H9 (cell line): ENCODE data around the gene OR2S2. TPM values are rescaled to one million over a fixed set of nuclear protein-coding genes. Genes with fewer than 3 reads are reported as not detected.
A peak's percentile ranks its signal among the peaks of the same experiment; 100 is the strongest.

Experiments
- DNase-seq: peaks from one replicate; pipeline ENCODE4 v3.0.0-alpha.2; 2017
- H2AFZ ChIP-seq: one replicate; pipeline ENCODE4 v1.6.1; 2013; ENCODE audit warnings: mild to moderate bottlenecking, low read length, control low read depth, moderate library complexity
- H2AK5ac ChIP-seq: 2 replicates; pipeline ENCODE4 v1.6.1; 2013; ENCODE audit warnings: low read length, control low read depth, mixed read lengths; ENCODE audit not compliant: insufficient read length
- H2BK120ac ChIP-seq: one replicate; pipeline ENCODE4 v1.6.1; 2013; ENCODE audit warnings: low read depth, mild to moderate bottlenecking, low read length, control low read depth, inconsistent platforms; ENCODE audit not compliant: poor library complexity, severe bottlenecking
- H2BK12ac ChIP-seq: 2 replicates; pipeline ENCODE4 v1.6.1; 2013; ENCODE audit warnings: low read length, control low read depth, mixed read lengths, low read depth; ENCODE audit not compliant: insufficient read length
- H2BK15ac ChIP-seq: 2 replicates; pipeline ENCODE4 v1.6.1; 2013; ENCODE audit warnings: low read depth, low read length, control low read depth
- H2BK20ac ChIP-seq: one replicate; pipeline ENCODE4 v1.6.1; 2013; ENCODE audit warnings: low read depth, mild to moderate bottlenecking, low read length, control low read depth, inconsistent platforms; ENCODE audit not compliant: poor library complexity, severe bottlenecking
- H2BK5ac ChIP-seq: 2 replicates; pipeline ENCODE4 v1.6.1; 2013; ENCODE audit warnings: low read length, control low read depth, mixed read lengths; ENCODE audit not compliant: insufficient read length
- H3K14ac ChIP-seq: 2 replicates; pipeline ENCODE4 v1.6.1; 2013; ENCODE audit warnings: low read length, control low read depth; ENCODE audit not compliant: insufficient read depth
- H3K18ac ChIP-seq: 2 replicates; pipeline ENCODE4 v1.6.1; 2013; ENCODE audit warnings: low read depth, mild to moderate bottlenecking, mixed read lengths, low read length, control low read depth; ENCODE audit not compliant: insufficient read length
- H3K23ac ChIP-seq: 2 replicates; pipeline ENCODE4 v1.6.1; 2013; ENCODE audit warnings: low read length, control low read depth, mixed read lengths, low read depth; ENCODE audit not compliant: insufficient read length
- H3K23me2 ChIP-seq: 2 replicates; pipeline ENCODE4 v1.6.1; 2013; ENCODE audit warnings: low read depth, mild to moderate bottlenecking, mixed read lengths, low read length, control low read depth; ENCODE audit not compliant: insufficient read length, poor library complexity, severe bottlenecking
- H3K27ac ChIP-seq: 2 replicates; pipeline ENCODE4 v1.5.1; 2013; ENCODE audit warnings: low read length, control low read depth, mixed read lengths, low read depth; ENCODE audit not compliant: insufficient read length
- H3K27me3 ChIP-seq: 2 replicates; pipeline ENCODE4 v1.6.1; 2013; ENCODE audit warnings: low read length, control low read depth, inconsistent platforms; ENCODE audit not compliant: insufficient read depth
- H3K4ac ChIP-seq: 2 replicates; pipeline ENCODE4 v1.6.1; 2013; ENCODE audit warnings: low read depth, mild to moderate bottlenecking, control low read depth, inconsistent platforms, low read length, moderate library complexity
- H3K4me1 ChIP-seq: 2 replicates; pipeline ENCODE4 v1.6.1; 2013; ENCODE audit warnings: low read length, control low read depth, inconsistent platforms; ENCODE audit not compliant: insufficient read depth
- H3K4me2 ChIP-seq: 2 replicates; pipeline ENCODE4 v1.6.1; 2013; ENCODE audit warnings: low read length, control low read depth, mixed read lengths; ENCODE audit not compliant: insufficient read length, insufficient read depth
- H3K56ac ChIP-seq: 2 replicates; pipeline ENCODE4 v1.6.1; 2013; ENCODE audit warnings: low read depth, mild to moderate bottlenecking, mixed read lengths, low read length, control low read depth; ENCODE audit not compliant: insufficient read length
- H3K79me1 ChIP-seq: 2 replicates; pipeline ENCODE4 v1.6.1; 2013; ENCODE audit warnings: low read depth, mild to moderate bottlenecking, moderate library complexity, low read length, control low read depth, inconsistent platforms; ENCODE audit not compliant: insufficient read depth, poor library complexity, severe bottlenecking
- H3K79me2 ChIP-seq: 2 replicates; pipeline ENCODE4 v1.6.1; 2013; ENCODE audit warnings: low read length, control low read depth, inconsistent platforms; ENCODE audit not compliant: insufficient read depth
- H3K9ac ChIP-seq: 2 replicates; pipeline ENCODE4 v1.6.1; 2013; ENCODE audit warnings: low read length, control low read depth, mixed read lengths; ENCODE audit not compliant: insufficient read length; ENCODE audit errors: extremely low read depth
- H3K9me3 ChIP-seq: one replicate; pipeline ENCODE4 v1.6.1; 2013; ENCODE audit warnings: low read depth, low read length, inconsistent platforms; ENCODE audit not compliant: control insufficient read depth
- H3T11ph ChIP-seq: one replicate; pipeline ENCODE4 v1.6.1; 2013; ENCODE audit warnings: mild to moderate bottlenecking, low read length, control low read depth, inconsistent platforms
- H4K20me1 ChIP-seq: one replicate; pipeline ENCODE4 v1.6.1; 2013; ENCODE audit not compliant: control insufficient read depth, insufficient read length, insufficient read depth
- H4K5ac ChIP-seq: 2 replicates; pipeline ENCODE4 v1.6.1; 2013; ENCODE audit warnings: low read depth, mild to moderate bottlenecking, mixed read lengths, low read length, control low read depth; ENCODE audit not compliant: insufficient read length
- H4K8ac ChIP-seq: replicated peaks from 2 replicates; pipeline ENCODE4 v1.6.1; 2013; ENCODE audit warnings: low read length, control low read depth, mixed read lengths, low read depth; ENCODE audit not compliant: insufficient read length
- H4K91ac ChIP-seq: 2 replicates; pipeline ENCODE4 v1.6.1; 2013; ENCODE audit warnings: low read depth, mild to moderate bottlenecking, moderate library complexity, mixed read lengths, low read length, control low read depth; ENCODE audit not compliant: insufficient read length
- H3K27ac Mint-ChIP-seq, 3 experiments: 2 replicates in 2 of 3; 3 replicates in 1 of 3; pipeline ENCODE4 v1.8.0; 2020 to 2021; ENCODE audit warnings: mixed read lengths in 3 of 3, mild to moderate bottlenecking in 1 of 3, moderate library complexity in 1 of 3
- H3K27me3 Mint-ChIP-seq: 2 replicates; pipeline ENCODE4 v1.8.0; 2021; ENCODE audit warnings: low read depth, mild to moderate bottlenecking, moderate library complexity, mixed read lengths
- H3K36me3 Mint-ChIP-seq, 3 experiments: 2 replicates in 2 of 3; 3 replicates in 1 of 3; pipeline ENCODE4 v1.8.0; 2020 to 2021; ENCODE audit warnings: low read depth in 3 of 3, mixed read lengths in 3 of 3; ENCODE audit not compliant: insufficient read depth in 1 of 3
- H3K4me1 Mint-ChIP-seq, 2 experiments: 2 replicates each; pipeline ENCODE4 v1.8.0; 2020; ENCODE audit warnings: mixed read lengths in 2 of 2
- H3K4me3 Mint-ChIP-seq, 2 experiments: 2 replicates in 1 of 2; 3 replicates in 1 of 2; pipeline ENCODE4 v1.8.0; 2020 to 2021; ENCODE audit warnings: mild to moderate bottlenecking in 2 of 2, mixed read lengths in 2 of 2, moderate library complexity in 1 of 2
- H3K9me3 Mint-ChIP-seq, 2 experiments: 2 replicates in 1 of 2; 3 replicates in 1 of 2; pipeline ENCODE4 v1.8.0; 2020; ENCODE audit warnings: mild to moderate bottlenecking in 2 of 2, mixed read lengths in 2 of 2, moderate library complexity in 1 of 2
- WGBS: extraction: QIAGEN DNeasy Blood & Tissue Kit; methylation state at CpG from one replicate; pipeline ENCODE4 v1.1.7; 2013; ENCODE audit warnings: missing lambda C conversion rate, low lambda C conversion rate, mixed read lengths; ENCODE audit not compliant: insufficient read length; ENCODE audit errors: extremely low coverage; 5-methylcytosine and 5-hydroxymethylcytosine counted together
- total RNA-seq: library from RNA; stranded (reverse); gene quantifications from 2 replicates; pipeline ENCODE4 v1.2.1, GENCODE V29; 2021
- TF ChIP-seq, protein P1 (sequence below): fragments of 200-600 bp; sonication (generic); conservative IDR thresholded peaks from 3 replicates; pipeline ENCODE4 v1.8.0; 2021; ENCODE audit warnings: antibody characterized with exemption, mild to moderate bottlenecking

OR2S2 gene
- total RNA-seq, 1 experiment from 2014 or later = not detected

DNA sequence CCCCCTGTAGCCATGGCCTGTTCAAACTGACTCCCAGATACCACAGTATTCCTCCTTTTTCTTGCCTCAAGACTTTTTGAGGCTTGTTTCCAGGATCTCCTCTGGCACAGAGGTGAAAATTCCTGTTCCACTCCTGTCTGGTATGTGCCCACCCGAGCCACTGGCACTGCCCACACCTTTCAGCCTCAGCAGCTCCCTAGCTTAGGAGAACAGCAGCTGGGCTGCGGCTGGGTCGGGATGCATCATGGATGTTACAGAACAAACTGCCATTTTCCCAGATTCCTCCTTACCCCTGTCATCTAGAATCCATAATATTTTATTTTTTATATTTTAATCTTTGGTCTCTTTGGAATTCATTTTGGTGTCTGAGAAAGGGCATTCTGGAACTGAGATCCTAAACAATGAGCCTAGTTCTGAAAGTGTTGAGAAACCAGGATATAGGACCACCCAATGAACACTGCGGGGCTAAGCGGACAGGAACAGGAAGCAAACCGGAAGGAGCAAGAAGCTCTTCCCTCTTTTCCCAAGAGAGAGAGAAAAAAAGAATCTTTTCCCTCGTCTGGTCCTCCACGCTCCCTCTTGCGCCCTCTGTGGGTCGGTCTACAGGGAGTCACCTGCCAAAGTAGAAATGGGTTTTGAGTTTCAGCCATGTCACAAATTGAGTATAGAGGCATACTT lies 12.5 kb downstream of the OR2S2 start:
- no peak overlapping the region for H2BK120ac ChIP-seq
- no peak overlapping the region for H2BK15ac ChIP-seq
- peaks cover 3% of the 10 kb centered on the region; the same call in 1 of the 2 replicates for H3K4me1 ChIP-seq
- no peak overlapping the region for H3T11ph ChIP-seq
- H3K9me3 Mint-ChIP-seq = peaks cover 3 to 9% of the 10 kb centered on the region in 2 experiments; a peak in 4 of 5 replicates
- peaks cover 0 to 5% (median 2%) of the 10 kb centered on the region in 3 experiments; a peak in 3 of 7 replicates for H3K36me3 Mint-ChIP-seq
- H3K4ac ChIP-seq = no peak overlapping the region
- H2AFZ ChIP-seq = peak overlapping the region; percentile 84
- H3K79me2 ChIP-seq = no peaks in the 10 kb centered on the region
- H4K91ac ChIP-seq = no peak overlapping the region
- H3K14ac ChIP-seq = no peak overlapping the region
- H3K23me2 ChIP-seq = no peaks in the 10 kb centered on the region
- TF ChIP-seq, protein P1, sequence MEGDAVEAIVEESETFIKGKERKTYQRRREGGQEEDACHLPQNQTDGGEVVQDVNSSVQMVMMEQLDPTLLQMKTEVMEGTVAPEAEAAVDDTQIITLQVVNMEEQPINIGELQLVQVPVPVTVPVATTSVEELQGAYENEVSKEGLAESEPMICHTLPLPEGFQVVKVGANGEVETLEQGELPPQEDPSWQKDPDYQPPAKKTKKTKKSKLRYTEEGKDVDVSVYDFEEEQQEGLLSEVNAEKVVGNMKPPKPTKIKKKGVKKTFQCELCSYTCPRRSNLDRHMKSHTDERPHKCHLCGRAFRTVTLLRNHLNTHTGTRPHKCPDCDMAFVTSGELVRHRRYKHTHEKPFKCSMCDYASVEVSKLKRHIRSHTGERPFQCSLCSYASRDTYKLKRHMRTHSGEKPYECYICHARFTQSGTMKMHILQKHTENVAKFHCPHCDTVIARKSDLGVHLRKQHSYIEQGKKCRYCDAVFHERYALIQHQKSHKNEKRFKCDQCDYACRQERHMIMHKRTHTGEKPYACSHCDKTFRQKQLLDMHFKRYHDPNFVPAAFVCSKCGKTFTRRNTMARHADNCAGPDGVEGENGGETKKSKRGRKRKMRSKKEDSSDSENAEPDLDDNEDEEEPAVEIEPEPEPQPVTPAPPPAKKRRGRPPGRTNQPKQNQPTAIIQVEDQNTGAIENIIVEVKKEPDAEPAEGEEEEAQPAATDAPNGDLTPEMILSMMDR = peak; percentile 86
- no peak overlapping the region for H3K23ac ChIP-seq
- no peak overlapping the region for H2BK20ac ChIP-seq
- peak overlapping the region; percentile 53 to 59; a peak in 3 of 5 replicates for H3K4me3 Mint-ChIP-seq
- peaks cover 2 to 10% of the 10 kb centered on the region in 2 experiments for H3K4me1 Mint-ChIP-seq
- no peak overlapping the region for H2BK12ac ChIP-seq
- no peak overlapping the region for H3K9ac ChIP-seq
- H3K79me1 ChIP-seq = no peaks in the 10 kb centered on the region
- no peaks in the 10 kb centered on the region; the same call in 1 of the 2 replicates for H3K27me3 ChIP-seq
- H3K4me2 ChIP-seq = peak overlapping the region; percentile 49
- no peak overlapping the region for H3K27ac ChIP-seq
- no CpG with 5 or more reads among the region's 10 CpGs for WGBS
- no peak overlapping the region for H2AK5ac ChIP-seq
- no peak overlapping the region for H3K56ac ChIP-seq
- no peaks in the 10 kb centered on the region for H4K20me1 ChIP-seq
- peaks cover 63% of the 10 kb centered on the region for H3K27me3 Mint-ChIP-seq
- no peak overlapping the region for H3K27ac Mint-ChIP-seq
- no peak overlapping the region for H4K8ac ChIP-seq
- no peak overlapping the region for H4K5ac ChIP-seq
- H3K18ac ChIP-seq = no peak overlapping the region
- DNase-seq = peak; percentile 82
- no peaks in the 10 kb centered on the region for H3K9me3 ChIP-seq
- H2BK5ac ChIP-seq = no peak overlapping the region
